GM12892 (cell line): ENCODE results near the gene NR2F6.

Experiments
- DNase-seq: peaks from one replicate; pipeline ENCODE4 v3.0.0; 2011; ENCODE audit not compliant: insufficient read length
- FAIRE-seq: peaks from 2 replicates; lab custom pipeline; 2011; peaks lifted over from hg19 to GRCh38; lab: Jason Lieb, UNC
- POLR2A ChIP-seq: IDR thresholded peaks from 2 replicates; pipeline ENCODE4 v1.6.1; 2011; ENCODE audit warnings: low read depth, low read length, control low read depth
- POLR2AphosphoS5 ChIP-seq: IDR thresholded peaks from 2 replicates; pipeline ENCODE4 v1.6.1; 2011; ENCODE audit warnings: low read depth, low read length, control low read depth
- TAF1 ChIP-seq: IDR thresholded peaks from 2 replicates; pipeline ENCODE4 v1.6.1; 2011; ENCODE audit warnings: low read depth, mild to moderate bottlenecking, control low read depth, low read length, borderline replicate concordance

Gene NR2F6

GRCh38 chr19:17235971-17236777, 9.5 kb downstream of the NR2F6 start:
- no peak for DNase-seq
- no peak for FAIRE-seq
- TF ChIP-seq POLR2A (no peak), TAF1 (no peak), POLR2AphosphoS5 (no peak)

GRCh38 chr19:17235300-17235970, 10.3 kb downstream of the NR2F6 start:
- FAIRE-seq (peak; percentile 94), DNase-seq (peak; percentile 71)
- TF ChIP-seq POLR2A (no peak), POLR2AphosphoS5 (no peak), TAF1 (no peak)

- FAIRE-seq: peak; percentile 81
- TF ChIP-seq POLR2AphosphoS5 (no peak), POLR2A (no peak), TAF1 (no peak)
- peak; percentile 67 for DNase-seq
These were observed 10.8 kb downstream of the NR2F6 start for GRCh38 chr19:17234911-17235299.

- TF ChIP-seq POLR2AphosphoS5: no peak
- no peak for TF ChIP-seq TAF1
- DNase-seq: no peak
- no peak for FAIRE-seq
These were observed 13.5 kb downstream of the NR2F6 start for GRCh38 chr19:17232258-17232657.

GRCh38 chr19:17229890-17230289, 15.8 kb downstream of the NR2F6 start:
- FAIRE-seq (no peak), DNase-seq (no peak)
- TF ChIP-seq TAF1 (no peak), POLR2AphosphoS5 (no peak), POLR2A (no peak)

- DNase-seq (no peak), FAIRE-seq (no peak)
- TF ChIP-seq POLR2AphosphoS5 (no peak), TAF1 (no peak), POLR2A (no peak)
These were observed 17.8 kb downstream of the NR2F6 start for GRCh38 chr19:17227798-17228367.

GRCh38 chr19:17226002-17226933, 19.5 kb downstream of the NR2F6 start, which contains the start of gene OCEL1:
Gene OCEL1, plus strand, starts transcription at chr19:17226226. Its CDS starts 22 bp downstream, at chr19:17226248.
- peak; percentile 93 for DNase-seq
- peak; percentile 82 for TF ChIP-seq POLR2AphosphoS5
- TF ChIP-seq TAF1: peak; percentile 62; the same call in 1 of the 2 replicates
- peak; percentile 86 for TF ChIP-seq POLR2A

GRCh38 chr19:17225053-17225452, 20.7 kb downstream of the NR2F6 start:
- no peak for TF ChIP-seq POLR2A
- TF ChIP-seq POLR2AphosphoS5: no peak
- TF ChIP-seq TAF1: no peak
- no peak for DNase-seq
- FAIRE-seq: no peak

More at GRCh38 chr19:17226002-17226933, 19.5 kb downstream of the NR2F6 start, which contains the start of gene OCEL1:
- FAIRE-seq: peak; percentile 93

GRCh38 chr19:17220207-17220758, 25.4 kb downstream of the NR2F6 start:
- no peak for TF ChIP-seq TAF1
- no peak for TF ChIP-seq POLR2A
- TF ChIP-seq POLR2AphosphoS5: no peak
- DNase-seq (no peak), FAIRE-seq (no peak)

GRCh38 chr19:17219286-17219685, 26.4 kb downstream of the NR2F6 start:
- FAIRE-seq (no peak), DNase-seq (no peak)
- TF ChIP-seq TAF1: no peak
- no peak for TF ChIP-seq POLR2A
- no peak for TF ChIP-seq POLR2AphosphoS5
